Stimulated activated CD4-positive, alpha-beta T cell treated with anti-CD3 and anti-CD28 coated beads, Interleukin-2, amount 100 ng/mL, for 48 hours (primary cell): ENCODE measurements around the gene ARSJ.
A peak's percentile ranks its signal among the peaks of the same experiment; 100 is the strongest.
"Not testable (repeated sequence)": the region's sequence is repeated elsewhere in the genome, so short reads cannot be mapped to it uniquely, and the experiment has no call there.

Experiments
- DNase-seq, 2 donors: peaks; one replicate each; pipeline ENCODE4 v3.0.0-alpha.2; 2020

ARSJ gene

DNA sequence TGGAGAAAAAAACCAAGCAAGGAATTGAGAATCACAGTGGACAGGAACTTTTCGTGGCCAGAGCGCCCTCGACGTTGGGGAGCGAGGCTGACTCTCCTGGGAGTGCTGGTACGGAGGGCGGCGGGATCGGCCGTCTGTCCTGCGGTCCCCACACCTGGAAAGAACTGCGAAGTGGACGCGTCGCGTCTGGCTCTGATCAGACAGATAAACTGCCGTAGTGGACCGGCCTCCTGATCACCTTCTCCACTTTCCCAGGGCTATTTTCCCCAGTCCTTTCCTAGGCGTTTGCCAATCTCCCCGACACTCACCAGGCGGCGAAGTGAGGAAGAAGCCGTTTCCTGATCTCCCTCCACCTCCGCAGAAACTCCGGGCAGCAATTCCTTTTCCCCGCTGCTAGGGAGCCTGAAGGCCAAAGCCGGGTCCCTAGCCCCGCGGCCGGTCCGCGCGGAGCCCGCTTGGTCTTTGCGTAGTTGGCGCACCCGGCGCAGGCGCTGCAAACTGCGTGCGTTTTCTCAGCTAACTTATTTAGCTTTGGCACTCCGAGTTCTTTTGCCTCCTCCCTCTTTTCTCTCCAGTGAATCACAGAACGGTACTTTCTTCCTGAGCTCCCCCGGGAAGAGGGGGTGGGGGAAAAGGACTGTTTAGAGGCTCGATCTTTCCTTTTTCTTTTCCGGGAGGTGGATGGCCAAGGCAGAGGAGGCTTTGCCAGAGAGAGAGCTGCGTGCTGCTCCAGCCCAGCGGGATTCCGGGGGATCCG is at the start of gene ARSJ:
ARSJ (minus strand) TSS at position 500 of the 757 bp plus-strand sequence. CDS start 813 bp downstream, outside the sequence.
- peak; percentile 16 to 20 for DNase-seq

DNA sequence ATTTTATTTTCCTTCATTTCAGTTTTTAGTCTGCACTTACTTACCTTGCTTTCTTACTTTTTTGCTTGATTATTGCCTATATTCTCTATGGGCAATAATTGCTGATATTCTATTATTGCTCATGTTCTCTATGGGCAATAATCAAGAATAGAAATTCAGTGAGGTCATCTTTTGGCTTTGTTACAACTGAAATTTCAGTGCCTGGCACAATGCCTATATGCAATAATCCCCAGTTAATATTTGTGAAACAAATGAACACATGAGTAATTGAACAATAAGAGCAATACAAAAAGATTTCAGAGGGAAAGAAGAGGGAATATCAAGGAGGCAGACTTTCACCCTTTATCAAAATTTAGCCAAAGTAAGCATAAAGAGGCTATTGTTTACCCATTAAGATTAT is 48.6 kb upstream of the ARSJ start:
- DNase-seq = no peak

DNA sequence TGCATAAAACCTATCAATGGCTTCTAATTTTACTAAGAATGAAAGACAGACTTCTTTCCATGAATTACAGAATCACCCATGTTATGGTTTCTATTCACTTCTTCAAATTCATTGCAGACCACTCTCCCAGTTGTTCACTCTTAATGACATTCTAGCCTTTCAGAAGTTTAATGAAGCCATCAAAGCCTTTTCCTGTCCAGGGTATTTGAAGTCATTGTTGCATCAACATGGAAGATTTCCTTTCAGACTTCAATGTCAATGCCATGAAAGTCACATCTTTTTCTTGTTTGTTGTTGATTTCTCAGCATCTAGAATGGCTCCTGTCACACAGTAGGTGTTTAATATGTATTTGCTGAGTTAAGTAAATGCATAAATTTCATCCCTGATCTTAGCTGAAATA is 48.1 kb upstream of the ARSJ start:
- DNase-seq = no peak

DNA sequence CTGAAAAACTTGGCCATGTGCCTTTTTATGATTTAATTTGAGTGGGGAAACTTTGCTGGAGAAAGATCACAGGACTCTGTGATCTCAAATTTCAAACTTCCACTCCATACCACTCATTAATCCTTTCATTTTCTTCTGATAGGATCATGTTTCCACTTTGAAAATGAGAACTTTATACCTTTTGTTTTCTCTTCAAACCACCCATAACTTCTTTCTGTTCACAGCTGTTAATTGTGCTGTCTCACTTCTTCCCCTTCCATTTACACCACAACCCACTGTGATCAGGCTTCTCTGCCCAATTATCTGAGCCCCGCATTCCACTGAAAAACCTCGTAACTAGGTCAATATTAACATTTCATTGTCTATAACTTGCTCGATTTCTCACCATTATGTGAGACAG is 47.0 kb upstream of the ARSJ start:
- DNase-seq = no peak

DNA sequence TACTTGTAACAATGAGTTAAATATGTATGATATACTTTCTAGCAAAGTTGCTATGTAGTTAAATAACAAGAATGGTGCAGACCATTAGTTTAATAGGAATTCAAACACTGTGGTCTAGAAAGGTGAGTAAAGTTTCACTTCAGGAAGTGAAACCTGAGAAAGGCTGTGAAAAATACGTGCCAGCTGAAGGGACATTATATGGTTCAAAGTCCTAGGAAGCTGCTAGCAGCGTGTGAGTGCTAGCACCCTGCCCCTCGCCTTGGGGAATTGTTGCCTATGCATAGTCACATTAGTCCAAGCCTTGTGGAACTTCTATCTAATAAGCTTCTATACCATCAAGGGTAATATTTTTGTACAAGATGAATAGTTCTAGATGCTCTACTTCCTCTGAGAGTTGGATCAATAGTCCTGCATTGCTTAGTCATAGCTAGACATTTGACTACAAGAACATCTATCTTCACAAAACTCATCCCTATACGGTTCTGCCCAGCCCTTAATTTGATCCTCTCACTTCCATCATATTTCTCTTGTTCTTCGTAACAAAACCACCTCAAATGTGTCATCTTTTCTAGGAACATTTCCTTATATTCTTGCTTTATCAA is 45.8 kb upstream of the ARSJ start:
- no peak for DNase-seq

DNA sequence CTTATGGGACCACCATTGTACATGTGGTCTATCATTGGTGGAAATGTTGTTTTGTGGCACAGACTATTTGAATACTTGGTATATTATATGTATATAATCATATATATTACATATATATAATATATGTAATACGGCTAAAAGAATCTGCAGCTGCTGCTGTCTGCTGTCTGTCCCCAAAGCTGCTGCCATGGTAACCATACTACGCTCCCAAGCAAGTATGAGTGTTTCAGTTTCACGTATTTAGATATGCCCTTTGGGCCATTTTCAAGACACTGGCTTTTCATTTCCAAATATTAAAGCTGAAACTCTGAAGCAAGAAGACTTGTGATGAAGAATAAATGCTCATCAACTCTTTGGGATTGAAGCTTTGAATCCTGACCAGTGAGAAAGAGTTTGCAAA is 42.0 kb upstream of the ARSJ start:
- DNase-seq = no peak

DNA sequence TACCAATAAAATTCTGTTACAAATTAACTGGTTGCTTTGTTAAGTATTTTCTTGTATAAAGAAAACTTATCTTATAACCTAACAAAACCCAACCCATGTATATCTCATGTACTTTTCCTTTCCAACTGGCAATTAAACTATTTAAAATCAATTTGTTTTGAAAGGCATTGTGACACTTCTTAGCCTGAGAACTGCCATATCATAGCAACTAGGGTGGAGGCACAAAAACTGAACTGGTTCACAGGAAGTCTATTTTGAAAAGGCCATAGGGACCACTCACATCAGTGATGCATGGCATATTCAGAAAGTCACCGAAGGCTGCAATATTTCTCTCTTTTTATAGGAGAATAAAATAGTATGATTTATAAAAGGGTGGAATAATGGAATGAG is 40.5 kb upstream of the ARSJ start:
- no peak for DNase-seq

DNA sequence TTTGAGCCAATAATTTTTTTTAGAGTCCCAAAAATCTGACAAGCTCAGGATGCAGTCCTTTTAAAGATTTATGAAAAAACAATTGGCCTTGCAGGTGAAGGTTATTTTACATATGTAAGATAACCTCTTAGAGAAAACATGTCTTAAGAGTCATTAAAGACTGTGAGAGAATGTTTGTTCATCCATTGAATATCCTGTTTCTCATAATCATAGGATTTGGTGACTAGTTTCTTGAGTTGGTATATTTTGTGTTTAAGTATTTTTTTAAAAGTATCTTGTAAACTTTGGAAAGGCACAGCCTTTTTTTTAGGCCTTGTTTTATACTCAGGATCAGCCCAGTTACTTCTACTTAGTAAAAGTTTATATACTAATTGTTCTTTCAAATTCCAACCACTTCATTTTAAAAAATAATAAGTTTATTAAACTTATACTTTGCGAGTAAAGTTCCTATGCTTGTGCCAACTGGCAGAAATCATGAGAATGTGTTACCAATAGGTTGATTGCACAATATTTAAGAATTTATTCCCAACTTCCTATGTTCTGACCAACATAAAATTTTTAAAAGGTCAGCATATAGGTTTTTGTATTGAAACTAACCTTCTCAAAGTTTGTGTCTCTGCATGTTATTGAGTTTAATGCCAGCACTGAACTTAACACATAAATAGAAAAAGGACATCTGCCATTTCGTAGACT is 40.0 kb upstream of the ARSJ start:
- DNase-seq = no peak

DNA sequence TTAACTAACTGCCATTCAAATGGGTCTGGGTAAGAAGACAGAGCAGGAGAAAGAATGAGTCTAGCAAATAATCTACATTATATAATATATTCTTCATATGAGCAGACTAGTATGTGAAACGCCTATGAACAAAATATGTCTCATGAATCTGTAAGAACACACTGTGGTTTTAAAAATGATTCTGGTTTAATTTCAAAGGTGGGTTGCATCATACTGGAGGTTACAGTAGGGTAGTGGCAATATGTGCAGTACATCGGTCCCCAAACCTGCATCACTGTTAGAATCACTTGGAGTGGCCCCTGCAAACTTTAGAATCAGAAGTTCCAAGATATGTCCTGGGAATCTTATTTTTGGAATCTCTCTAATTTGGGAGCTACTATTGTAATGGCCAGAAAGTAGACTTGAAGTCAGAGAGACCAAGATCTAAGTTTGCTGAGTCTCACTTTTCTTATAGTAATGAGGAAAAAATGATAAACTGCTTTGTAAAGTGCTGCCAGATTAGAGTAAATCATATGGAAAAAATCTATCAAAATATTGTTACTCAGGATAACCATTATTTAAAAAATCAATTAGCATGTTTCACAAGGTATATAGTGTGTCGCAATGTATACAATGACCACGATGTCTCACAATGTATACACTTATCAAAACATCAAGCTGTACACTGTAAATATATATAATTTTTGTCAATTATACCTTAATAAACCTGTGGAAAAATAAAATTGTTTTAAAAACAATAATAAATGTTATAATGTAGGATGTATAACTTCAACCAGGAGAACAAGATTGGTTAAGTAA is 37.9 kb upstream of the ARSJ start:
- no peak for DNase-seq

DNA sequence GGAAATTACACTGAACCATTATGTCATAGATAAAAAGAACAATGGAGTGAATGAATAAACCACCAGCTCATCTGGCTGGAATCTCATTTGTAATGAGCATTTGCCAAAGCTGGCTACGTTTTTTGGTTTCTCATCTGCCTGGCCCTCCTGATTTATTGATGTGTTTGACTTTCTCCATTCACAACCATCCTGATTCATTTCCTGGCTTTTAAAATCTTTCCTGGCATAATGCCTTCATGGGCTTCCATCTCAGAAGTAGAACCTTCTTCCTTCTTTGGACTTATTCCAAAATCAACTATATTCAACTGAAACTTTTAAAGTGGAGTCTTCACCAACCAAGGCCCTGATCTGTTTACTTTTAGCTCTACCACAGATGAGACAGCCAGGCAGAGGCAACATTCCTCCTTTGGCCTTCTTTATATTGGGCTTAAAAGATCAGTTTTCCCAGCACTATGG is 36.0 kb upstream of the ARSJ start:
- no peak for DNase-seq

DNA sequence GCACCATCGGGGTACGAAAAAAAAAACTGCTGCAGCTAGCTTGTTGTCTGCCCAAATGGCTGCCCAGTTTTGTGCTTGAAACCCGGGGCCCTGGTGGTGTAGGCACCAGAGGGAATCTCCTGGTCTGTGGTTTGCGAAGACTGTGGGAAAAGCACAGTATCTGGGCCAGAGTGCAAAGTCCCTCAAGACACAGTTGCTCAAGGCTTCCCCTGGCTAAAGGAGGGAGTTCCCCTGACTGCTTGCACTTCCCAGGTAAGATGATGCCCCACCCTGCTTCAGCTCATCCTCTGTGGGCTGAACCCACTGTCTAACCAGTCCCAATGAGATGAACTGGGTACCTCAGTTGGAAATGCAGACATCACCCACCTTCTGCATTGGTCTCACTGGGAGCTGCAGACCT is 33.8 kb upstream of the ARSJ start:
- DNase-seq = not testable (repeated sequence)

DNA sequence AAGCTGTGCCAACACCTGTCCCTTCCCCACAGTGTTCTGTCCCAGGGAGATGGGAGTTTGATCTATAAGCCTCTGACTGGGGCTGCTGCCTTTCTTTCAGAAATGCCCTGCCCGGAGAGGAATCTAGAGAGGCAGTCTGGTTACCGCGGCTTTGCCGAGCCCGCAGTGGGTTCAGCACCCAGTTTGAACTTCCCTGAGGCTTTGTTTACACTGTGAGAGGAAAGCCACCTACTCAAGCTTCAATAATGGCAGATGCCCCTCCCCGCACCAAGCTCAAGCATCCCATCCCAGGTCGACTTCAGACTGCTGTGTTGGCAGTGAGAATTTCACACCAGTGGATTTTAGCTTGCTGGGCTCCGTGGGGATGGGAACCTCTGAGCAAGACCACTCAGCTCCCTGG is 33.3 kb upstream of the ARSJ start:
- no peak for DNase-seq

DNA sequence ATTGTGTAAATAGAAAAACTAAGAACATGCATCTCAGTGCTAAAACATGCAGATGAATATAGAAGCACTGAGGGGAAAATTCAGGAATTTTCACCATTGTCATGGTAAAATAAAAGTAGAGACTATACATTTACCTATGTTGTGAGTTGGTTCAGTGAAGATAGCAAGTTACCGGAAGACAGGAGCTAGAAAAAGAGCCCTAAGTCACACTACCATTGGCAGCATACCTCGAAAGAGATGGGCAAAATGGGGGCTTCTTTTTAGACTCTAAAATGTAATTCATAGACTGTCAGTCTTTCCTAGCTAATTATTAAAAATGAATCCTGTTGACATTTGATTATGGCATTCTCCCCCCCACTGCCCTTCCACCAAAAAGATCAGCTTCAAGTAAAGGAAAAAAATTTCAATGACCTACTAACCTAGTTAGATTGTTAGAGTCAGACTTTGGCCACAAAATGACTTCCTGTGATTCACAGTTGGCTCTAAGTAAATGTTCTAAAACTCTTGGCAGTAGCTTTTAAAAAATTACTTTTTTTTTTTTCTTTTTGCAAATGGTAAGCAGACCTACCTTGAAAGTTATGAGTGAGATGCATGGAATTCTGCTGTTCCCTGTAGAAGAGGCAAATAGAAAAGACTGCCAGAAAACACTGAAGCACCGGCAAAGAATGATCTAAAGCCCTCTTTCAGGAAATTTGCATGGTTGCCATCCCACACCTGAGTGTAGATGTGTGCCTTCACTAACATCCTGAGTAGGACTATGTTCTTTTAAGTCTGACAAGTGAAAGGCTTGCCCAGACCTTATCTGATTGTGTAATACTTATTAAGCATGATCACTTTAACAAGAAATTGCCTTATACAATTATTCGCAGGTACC is 26.4 kb upstream of the ARSJ start:
- no peak for DNase-seq

DNA sequence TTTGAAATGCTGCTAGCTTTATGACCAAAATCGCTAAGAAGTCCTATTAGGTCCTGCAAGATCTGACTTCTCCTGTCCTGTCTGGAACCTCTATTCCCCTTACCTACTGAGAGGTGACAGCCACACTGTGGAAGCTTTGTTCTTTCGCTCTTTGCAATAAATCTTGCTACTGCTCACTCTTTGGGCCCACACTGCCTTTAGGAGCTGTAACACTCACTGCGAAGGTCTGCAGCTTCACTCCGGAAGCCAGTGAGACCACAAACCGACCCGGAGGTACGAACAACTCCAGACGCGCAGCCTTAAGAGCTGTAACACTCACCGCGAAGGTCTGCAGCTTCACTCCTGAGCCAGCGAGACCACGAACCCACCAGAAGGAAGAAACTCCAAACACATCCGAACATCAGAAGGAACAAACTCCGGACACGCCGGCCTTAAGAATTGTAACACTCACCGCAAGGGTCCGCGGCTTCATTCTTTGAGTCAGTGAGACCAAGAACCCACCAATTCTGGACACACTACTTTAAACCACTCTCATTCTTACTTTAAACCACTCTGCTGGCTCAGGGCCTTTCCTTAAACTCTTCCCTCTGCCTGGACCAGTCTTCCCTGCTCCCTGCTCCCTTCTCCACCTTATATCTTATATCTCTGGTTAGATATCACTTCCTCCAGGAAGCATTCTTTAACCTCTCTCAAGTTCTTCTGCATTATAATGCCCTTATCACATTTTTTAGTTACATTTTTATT is 25.2 kb upstream of the ARSJ start:
- DNase-seq = not testable (repeated sequence)

DNA sequence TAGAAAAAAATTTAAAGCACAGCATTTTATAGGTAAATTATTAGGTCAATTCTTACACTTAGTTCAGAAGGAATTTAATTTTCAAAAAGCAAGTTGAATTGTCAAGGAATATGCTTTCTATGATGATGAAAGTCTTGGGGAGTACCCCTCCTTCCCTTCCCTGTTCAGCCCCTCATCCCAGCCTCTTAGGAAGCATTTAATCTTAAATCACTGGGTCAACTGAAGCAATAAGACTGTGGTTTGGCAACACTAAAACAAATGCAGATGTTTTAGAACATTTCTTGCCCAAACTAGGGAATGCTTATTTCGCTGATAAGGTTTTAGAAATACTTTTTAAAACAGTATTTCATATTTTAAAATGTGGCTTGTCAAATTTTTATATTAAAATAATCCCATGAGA is 19.1 kb upstream of the ARSJ start:
- no peak for DNase-seq

DNA sequence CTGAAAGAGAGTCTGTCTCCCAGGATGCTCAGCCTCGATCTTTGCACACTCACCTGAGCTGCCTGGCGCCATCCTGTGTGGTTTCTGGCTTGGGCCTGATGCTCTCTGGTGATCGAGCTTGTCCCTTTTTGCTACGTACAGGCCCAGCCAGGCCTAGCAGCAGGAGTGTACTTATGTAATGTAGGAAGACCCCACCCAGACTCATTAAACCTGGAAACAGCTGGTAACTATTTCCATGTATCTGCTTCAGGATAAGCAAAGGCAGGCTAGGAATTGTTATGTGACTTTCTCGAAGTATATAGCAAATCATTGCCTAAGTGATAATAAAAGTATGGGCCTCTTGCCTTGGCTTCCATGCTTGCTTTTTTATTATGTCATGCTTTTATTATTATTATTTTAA is 18.6 kb upstream of the ARSJ start:
- no peak for DNase-seq

DNA sequence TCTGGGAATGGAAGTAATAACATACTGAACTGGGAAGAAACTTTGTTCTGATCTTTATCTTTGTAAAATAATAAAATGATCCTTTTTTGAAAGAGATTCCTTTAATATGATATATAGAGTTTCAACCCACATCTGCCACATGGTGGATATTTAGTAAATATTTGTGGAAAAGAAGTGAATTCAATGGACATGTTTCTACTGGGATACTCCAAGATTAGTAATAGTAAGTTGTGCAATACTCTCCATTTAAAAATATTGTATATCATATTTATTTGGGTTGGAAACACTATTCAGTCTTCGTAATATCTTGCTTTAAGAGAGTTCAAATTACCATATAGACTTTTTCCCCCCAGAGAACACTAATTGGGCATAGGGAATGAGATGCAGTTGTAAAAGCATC is 17.8 kb upstream of the ARSJ start:
- DNase-seq = no peak

DNA sequence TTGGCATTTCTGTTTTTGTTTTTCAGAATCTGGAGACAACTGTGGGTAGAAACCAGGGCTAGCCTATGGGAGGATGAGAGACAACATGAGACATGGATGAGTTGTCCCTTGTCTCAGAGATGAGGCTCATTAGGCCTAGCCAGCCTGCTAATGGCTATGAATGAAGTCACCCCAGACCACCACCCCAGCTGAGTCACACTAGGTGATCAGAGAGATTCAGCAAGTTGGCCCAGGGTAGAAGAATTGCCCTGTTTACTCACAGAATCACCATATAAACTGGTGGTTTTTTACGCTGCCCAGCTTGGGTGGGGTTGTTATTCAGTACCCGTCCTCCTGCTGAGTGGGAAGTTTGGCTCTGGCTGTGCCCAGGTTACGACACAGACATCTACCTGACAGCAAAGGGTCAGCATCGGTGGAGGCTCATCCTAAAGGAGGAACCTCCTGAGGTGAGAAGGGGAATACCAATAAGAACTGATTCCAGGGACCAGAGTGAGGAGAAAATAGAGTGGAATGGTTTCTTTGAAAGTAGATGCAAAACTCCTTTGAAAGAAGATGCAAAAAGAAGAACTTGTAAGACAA is 17.2 kb upstream of the ARSJ start:
- DNase-seq = no peak

DNA sequence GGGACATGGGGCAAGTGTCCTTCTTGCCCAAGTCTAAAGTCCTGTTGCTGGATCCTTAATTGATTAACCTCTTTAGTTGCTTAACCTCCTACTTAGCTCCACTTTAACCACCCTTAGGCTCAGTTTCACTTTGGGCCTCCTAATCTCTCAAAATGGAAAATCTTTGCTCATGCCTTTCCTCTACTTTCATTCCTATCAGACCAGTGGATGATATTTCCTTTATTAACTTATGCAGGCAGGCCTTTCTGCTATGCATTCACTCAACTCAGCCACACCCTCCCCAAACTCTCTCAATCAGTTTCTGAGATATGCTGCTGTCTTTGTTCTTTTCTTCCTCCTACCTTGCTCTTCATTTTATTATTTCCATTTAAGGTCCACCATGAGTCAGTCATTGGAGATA is 14.4 kb upstream of the ARSJ start:
- no peak for DNase-seq

DNA sequence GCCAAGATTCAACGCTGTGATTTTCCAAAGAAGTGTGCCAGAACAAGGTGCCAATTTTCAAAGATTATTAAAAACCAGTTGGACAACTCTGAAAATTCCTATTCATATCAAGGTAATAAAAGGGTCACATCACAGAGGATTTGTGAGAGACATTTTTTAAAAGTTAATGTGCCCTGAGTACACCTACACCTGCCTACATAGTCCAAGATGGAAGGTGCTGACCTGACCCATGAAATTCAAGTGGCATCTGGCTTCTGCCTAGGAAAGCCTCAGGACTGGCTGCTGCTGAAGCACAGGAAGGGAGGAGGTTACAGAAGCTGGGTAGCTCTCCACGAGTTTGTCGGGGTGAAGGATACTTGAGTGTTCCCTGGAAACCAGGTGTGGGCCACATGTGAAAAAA is 11.4 kb upstream of the ARSJ start:
- no peak for DNase-seq

DNA sequence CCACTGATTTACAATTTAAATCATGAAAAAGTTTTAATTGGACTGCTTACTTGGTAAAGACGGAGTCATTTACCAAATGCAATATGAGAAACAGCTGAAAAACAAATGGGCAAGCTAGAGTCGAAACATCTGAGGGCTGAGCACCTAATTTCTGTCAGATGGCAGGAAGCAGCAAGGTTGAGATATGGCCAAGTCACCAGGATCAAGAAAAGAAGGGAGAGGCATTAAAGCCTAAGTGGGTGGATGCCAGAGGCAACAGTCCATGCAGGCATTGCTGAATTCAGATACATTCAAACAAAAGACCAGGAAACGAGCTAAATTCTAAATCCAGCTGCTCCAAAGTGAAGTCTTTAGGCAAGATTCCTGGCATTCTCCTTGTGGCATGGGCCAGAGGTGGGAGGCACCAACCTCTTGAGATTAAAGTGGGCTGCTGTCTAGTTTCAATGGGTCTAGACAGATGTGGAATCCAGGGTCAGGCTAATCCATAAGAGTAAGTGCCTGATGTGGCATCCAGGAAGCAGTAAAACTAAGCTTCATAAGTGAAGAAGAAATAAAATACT is 8.0 kb upstream of the ARSJ start:
- no peak for DNase-seq
